K562 (cell line): ENCODE measurements around the gene RNF44. TPM values are rescaled to one million over a fixed set of nuclear protein-coding genes. Genes with fewer than 3 reads are reported as not detected.

ENCODE experiments used
- CSDE1 ChIP-seq, 2 experiments: fragments of 450-650 bp; IDR thresholded peaks; 2 replicates each; pipeline ENCODE4 v1.6.1; 2016; ENCODE audit warnings: mild to moderate bottlenecking in 1 of 2
- FOS ChIP-seq: IDR thresholded peaks from 3 replicates; pipeline ENCODE4 v1.6.1; 2011; ENCODE audit not compliant: insufficient read length; ENCODE audit errors: extremely low read depth
- KHSRP ChIP-seq: fragments of 450-650 bp; IDR thresholded peaks from 2 replicates; pipeline ENCODE4 v1.6.1; 2017
- MTA2 ChIP-seq: fragments of 450-650 bp; IDR thresholded peaks from 2 replicates; pipeline ENCODE4 v1.6.1; 2016; ENCODE audit warnings: low read depth
- NCOA1 ChIP-seq: fragments of 450-650 bp; IDR thresholded peaks from 2 replicates; pipeline ENCODE4 v1.6.1; 2016; ENCODE audit warnings: low read depth
- NCOA2 ChIP-seq, 2 experiments: fragments of 450-650 bp; IDR thresholded peaks; 2 replicates each; pipeline ENCODE4 v1.6.1; 2018; ENCODE audit warnings: mild to moderate bottlenecking in 2 of 2, moderate library complexity in 1 of 2; ENCODE audit not compliant: partially characterized antibody in 2 of 2
- SMAD4 ChIP-seq: fragments of 250-450 bp; sonication (Bioruptor Pico); conservative IDR thresholded peaks from 2 replicates; pipeline ENCODE4 v1.8.0; 2021; ENCODE audit warnings: inconsistent platforms, mild to moderate bottlenecking, moderate library complexity
- STAT5A ChIP-seq: IDR thresholded peaks from 2 replicates; pipeline ENCODE4 v1.6.1; 2012; ENCODE audit warnings: low read length, inconsistent platforms, borderline replicate concordance
- ZNF3 ChIP-seq: fragments of 250-450 bp; sonication (Bioruptor Pico); IDR thresholded peaks from 2 replicates; pipeline ENCODE4 v1.5.0; 2021; ENCODE audit warnings: mild to moderate bottlenecking, moderate library complexity
- ZNF407 ChIP-seq: fragments of 450-650 bp; IDR thresholded peaks from 2 replicates; pipeline ENCODE4 v1.6.1; 2016; ENCODE audit warnings: low read depth
- polyA plus RNA-seq, 8 experiments: library from polyadenylated mRNA; depleted of rRNA in 4 of 8; stranded (reverse) in 5 of 8; unstranded in 3 of 8; fragments of >200 nt; fragmentation: Nextera tagmentation in 2 of 8; fragmentation: Illumina TruSeq in 1 of 8; extraction: Ambion mirVana in 2 of 8; extraction: Trizol in 1 of 8; gene quantifications; 2 replicates each; pipeline versions ENCODE4 v1.2.1 to v1.2.3, GENCODE V29; 2011 to 2014; ENCODE audit warnings: inconsistent platforms in 1 of 8, missing spikeins in 1 of 8
- total RNA-seq, 7 experiments: library from RNA; depleted of rRNA in 6 of 7; stranded (reverse); fragments of >200 nt in 6 of 7; fragmentation: Illumina TruSeq in 2 of 7; extraction: Trizol in 2 of 7; gene quantifications; 2 replicates each; pipeline versions ENCODE4 v1.2.1 to v1.2.3, GENCODE V29; 2011 to 2021; ENCODE audit warnings: low replicate concordance in 1 of 7
- TF ChIP-seq, protein P1 (sequence below): fragments of 250-450 bp; sonication (Bioruptor Pico); IDR thresholded peaks from 2 replicates; pipeline ENCODE4 v1.9.0; 2021; ENCODE audit warnings: mild to moderate bottlenecking, inconsistent platforms
- TF ChIP-seq, protein P2 (sequence below): fragments of 450-650 bp; IDR thresholded peaks from 2 replicates; pipeline ENCODE4 v1.6.1; 2018; ENCODE audit not compliant: partially characterized antibody
- TF ChIP-seq, protein P3 (sequence below): sonication (generic); IDR thresholded peaks from 2 replicates; pipeline ENCODE4 v1.6.1; 2016

The RNF44 gene
- total and polyA plus RNA-seq, 9 of the 15 experiments (the other 6 are each of a cell fraction or from before 2014, with no cell fraction given), result 1.6 to 82.6 (median 7.4) TPM

DNA sequence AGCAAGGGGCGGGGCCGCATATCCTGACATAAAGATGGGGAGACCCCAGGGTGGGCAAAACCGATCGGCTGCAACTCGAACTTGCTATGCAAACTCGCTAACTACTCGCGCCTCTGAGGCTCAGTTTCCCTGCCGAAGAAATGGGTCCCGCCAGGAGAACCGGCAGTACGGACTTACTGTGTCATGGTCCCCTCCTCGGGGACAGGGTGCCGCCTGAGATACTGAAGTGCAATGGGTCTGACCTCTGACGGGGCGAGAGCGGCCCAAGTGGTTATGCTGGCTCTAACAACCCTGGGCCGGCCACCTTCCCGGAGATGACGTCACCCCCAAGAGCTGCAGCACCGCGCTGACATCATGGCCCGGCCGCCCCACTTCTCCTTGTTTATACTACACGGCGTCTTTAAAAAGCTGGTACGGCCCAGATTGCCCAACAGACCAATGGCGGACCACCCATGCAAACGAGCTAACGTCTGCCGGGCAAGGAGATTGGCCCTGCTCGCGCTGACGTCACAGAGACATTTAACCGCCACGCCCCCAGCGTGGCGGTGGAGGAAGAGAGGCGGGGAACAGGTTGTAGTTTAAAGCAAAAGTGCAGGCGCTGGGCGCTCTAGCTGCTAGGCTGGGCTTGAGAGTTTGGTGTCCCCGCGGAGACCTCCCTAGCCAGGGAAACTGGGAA lies 490 bp upstream of the RNF44 start (continued):
- TF ChIP-seq ZNF407, result no peak
- no peak for TF ChIP-seq ZNF3
- TF ChIP-seq, protein P1, sequence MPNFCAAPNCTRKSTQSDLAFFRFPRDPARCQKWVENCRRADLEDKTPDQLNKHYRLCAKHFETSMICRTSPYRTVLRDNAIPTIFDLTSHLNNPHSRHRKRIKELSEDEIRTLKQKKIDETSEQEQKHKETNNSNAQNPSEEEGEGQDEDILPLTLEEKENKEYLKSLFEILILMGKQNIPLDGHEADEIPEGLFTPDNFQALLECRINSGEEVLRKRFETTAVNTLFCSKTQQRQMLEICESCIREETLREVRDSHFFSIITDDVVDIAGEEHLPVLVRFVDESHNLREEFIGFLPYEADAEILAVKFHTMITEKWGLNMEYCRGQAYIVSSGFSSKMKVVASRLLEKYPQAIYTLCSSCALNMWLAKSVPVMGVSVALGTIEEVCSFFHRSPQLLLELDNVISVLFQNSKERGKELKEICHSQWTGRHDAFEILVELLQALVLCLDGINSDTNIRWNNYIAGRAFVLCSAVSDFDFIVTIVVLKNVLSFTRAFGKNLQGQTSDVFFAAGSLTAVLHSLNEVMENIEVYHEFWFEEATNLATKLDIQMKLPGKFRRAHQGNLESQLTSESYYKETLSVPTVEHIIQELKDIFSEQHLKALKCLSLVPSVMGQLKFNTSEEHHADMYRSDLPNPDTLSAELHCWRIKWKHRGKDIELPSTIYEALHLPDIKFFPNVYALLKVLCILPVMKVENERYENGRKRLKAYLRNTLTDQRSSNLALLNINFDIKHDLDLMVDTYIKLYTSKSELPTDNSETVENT, result 0 out of 2 replicates have a peak, but pooled peaks have one; percentile 48
- TF ChIP-seq, protein P2, sequence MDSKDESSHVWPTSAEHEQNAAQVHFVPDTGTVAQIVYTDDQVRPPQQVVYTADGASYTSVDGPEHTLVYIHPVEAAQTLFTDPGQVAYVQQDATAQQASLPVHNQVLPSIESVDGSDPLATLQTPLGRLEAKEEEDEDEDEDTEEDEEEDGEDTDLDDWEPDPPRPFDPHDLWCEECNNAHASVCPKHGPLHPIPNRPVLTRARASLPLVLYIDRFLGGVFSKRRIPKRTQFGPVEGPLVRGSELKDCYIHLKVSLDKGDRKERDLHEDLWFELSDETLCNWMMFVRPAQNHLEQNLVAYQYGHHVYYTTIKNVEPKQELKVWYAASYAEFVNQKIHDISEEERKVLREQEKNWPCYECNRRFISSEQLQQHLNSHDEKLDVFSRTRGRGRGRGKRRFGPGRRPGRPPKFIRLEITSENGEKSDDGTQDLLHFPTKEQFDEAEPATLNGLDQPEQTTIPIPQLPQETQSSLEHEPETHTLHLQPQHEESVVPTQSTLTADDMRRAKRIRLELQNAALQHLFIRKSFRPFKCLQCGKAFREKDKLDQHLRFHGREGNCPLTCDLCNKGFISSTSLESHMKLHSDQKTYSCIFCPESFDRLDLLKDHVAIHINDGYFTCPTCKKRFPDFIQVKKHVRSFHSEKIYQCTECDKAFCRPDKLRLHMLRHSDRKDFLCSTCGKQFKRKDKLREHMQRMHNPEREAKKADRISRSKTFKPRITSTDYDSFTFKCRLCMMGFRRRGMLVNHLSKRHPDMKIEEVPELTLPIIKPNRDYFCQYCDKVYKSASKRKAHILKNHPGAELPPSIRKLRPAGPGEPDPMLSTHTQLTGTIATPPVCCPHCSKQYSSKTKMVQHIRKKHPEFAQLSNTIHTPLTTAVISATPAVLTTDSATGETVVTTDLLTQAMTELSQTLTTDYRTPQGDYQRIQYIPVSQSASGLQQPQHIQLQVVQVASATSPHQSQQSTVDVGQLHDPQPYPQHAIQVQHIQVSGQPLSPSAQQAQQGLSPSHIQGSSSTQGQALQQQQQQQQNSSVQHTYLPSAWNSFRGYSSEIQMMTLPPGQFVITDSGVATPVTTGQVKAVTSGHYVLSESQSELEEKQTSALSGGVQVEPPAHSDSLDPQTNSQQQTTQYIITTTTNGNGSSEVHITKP, result peak; percentile 87
- TF ChIP-seq MTA2, result no peak
- no peak; the same call in none of the 2 replicates for TF ChIP-seq SMAD4 (CRISPR knock-in tag)
- peak in 1 of 2 experiments; percentile 55; a peak in 1 of 4 replicates for TF ChIP-seq CSDE1 (IDR thresholded peaks at IDR 0.05)
- no peak; the same call in 1 of the 2 replicates for TF ChIP-seq STAT5A
- no peak for TF ChIP-seq NCOA2 (IDR thresholded peaks at IDR 0.05; ENCODE audit: partially characterized antibody in 2 of 2)
- TF ChIP-seq, protein P3, sequence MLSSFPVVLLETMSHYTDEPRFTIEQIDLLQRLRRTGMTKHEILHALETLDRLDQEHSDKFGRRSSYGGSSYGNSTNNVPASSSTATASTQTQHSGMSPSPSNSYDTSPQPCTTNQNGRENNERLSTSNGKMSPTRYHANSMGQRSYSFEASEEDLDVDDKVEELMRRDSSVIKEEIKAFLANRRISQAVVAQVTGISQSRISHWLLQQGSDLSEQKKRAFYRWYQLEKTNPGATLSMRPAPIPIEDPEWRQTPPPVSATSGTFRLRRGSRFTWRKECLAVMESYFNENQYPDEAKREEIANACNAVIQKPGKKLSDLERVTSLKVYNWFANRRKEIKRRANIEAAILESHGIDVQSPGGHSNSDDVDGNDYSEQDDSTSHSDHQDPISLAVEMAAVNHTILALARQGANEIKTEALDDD, result no peak
- peak; percentile 74 for TF ChIP-seq FOS
- peak; percentile 88; the same call in 1 of the 2 replicates for TF ChIP-seq KHSRP
- TF ChIP-seq NCOA1, result peak; percentile 95
